ENCODE results near the gene RAB4A. TPM values are rescaled to one million over a fixed set of nuclear protein-coding genes. Genes with fewer than 3 reads are reported as not detected.

RAB4A gene
- total RNA-seq, 1 donor from 2014 or later: 47.1 TPM

GRCh38 chr1:229238231-229238630 is 32.7 kb upstream of the RAB4A start:
- no peaks in the 10 kb centered on the region for H3K36me3 ChIP-seq
- H3K27me3 ChIP-seq: no peaks in the 10 kb centered on the region
- DNase-seq (no peak), ATAC-seq (no peak)
- no peak overlapping the region for H3K4me3 ChIP-seq
- no peaks in the 10 kb centered on the region for H3K4me1 ChIP-seq
- no peak overlapping the region for H3K27ac ChIP-seq
- no peaks in the 10 kb centered on the region for H3K9me3 ChIP-seq
- TF ChIP-seq, protein P1, sequence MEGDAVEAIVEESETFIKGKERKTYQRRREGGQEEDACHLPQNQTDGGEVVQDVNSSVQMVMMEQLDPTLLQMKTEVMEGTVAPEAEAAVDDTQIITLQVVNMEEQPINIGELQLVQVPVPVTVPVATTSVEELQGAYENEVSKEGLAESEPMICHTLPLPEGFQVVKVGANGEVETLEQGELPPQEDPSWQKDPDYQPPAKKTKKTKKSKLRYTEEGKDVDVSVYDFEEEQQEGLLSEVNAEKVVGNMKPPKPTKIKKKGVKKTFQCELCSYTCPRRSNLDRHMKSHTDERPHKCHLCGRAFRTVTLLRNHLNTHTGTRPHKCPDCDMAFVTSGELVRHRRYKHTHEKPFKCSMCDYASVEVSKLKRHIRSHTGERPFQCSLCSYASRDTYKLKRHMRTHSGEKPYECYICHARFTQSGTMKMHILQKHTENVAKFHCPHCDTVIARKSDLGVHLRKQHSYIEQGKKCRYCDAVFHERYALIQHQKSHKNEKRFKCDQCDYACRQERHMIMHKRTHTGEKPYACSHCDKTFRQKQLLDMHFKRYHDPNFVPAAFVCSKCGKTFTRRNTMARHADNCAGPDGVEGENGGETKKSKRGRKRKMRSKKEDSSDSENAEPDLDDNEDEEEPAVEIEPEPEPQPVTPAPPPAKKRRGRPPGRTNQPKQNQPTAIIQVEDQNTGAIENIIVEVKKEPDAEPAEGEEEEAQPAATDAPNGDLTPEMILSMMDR (IDR thresholded peaks at IDR 0.05): no peak
- intact Hi-C loops (cut with DNase I): loop anchor here (10.0 kb wide), 1 partner anchor 573 kb away; no protein-coding TSS in a partner anchor

DNA sequence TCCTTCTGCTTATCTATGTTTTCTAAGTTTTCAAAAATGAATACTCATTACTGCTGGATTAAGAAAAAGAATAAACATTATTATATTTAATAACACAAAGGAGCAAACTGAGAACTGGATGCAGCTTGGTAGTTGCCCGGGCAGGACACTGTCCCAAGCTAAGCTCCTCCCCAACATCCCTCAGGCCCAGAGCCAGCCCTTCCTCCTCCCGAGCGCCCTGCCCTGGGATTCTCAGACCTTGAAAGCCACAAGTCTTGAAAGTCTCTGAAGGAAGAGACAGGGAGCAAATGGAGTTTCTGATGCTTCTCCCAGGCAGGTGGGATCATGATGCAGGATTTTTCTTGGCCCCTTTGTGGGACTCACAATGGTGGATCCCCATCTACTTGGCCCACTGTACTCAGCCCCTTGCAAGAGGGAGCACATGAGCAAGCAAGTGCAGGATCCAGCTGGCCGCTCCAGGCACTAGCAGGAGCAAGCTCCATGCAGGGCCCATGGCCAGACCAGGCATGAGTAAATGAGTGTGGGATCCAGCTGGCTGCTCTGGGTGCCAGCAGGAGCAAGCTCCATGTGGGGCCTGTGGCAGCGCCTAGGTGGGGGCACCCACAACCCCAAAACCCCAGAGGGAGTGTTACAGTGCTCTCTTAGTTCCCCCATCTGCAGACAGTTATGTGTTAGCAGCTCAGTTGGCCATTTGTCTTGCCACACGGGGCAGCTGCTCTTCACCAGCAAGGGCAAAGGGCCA is 32.1 kb upstream of the RAB4A start:
- no peak for DNase-seq
- intact Hi-C loops (cut with DNase I): loop anchor here (10.0 kb wide), 1 partner anchor 574 kb away; no protein-coding TSS in a partner anchor
- Histone ChIP-seq H3K27ac (no peak overlapping the region), H3K4me3 (no peak overlapping the region), H3K4me1 (no peaks in the 10 kb centered on the region), H3K9me3 (no peaks in the 10 kb centered on the region), H3K36me3 (no peaks in the 10 kb centered on the region), H3K27me3 (no peaks in the 10 kb centered on the region)
- TF ChIP-seq, protein P1 (IDR thresholded peaks at IDR 0.05): no peak
- no peak for ATAC-seq

DNA sequence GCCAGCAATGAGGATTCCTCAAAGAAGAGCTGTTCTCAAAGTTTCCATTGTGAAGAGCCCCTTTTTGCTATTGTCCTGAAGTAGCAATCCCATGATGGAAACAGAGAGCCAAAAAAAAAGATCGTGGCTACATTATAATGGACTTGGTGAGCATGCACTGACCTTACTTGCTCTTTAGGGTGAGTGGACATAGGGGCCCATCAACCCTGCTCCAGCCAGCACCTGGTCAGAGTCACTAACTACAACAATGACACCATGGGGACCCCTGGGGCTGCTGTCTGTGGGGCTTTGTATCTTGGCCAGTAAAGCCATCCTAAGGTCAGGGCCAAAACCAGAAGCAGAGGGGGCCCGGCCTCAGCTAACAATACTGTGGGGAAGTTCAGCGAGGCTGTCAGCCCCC is 30.4 kb upstream of the RAB4A start:
- Histone ChIP-seq H3K4me1 (no peaks in the 10 kb centered on the region), H3K4me3 (no peak overlapping the region), H3K9me3 (no peaks in the 10 kb centered on the region), H3K27ac (no peak overlapping the region), H3K36me3 (no peaks in the 10 kb centered on the region), H3K27me3 (no peaks in the 10 kb centered on the region)
- TF ChIP-seq, protein P1 (IDR thresholded peaks at IDR 0.05): no peak
- DNase-seq (no peak), ATAC-seq (no peak)
- intact Hi-C loops (cut with DNase I): no loop called here

DNA sequence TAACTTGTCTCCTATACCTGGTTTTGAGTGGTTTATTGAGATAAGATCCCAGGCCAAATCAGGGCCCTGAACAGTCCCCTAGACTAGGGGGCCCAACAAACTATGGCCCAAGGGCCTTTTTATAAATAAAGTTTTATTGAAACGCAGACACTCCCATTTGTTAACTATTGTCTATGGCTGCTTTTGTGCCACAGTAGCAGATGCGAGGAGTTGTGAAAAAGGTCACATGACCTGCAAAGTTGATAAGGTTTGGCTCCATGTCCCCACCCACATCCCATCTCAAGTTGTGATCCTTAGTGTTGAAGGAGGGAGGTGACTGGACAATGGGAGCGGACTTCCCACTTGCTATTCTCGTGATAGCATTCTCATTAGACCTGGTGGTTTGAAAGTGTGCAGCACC is 29.5 kb upstream of the RAB4A start:
- DNase-seq: no peak
- H3K27me3 ChIP-seq: no peaks in the 10 kb centered on the region
- H3K36me3 ChIP-seq: no peaks in the 10 kb centered on the region

DNA sequence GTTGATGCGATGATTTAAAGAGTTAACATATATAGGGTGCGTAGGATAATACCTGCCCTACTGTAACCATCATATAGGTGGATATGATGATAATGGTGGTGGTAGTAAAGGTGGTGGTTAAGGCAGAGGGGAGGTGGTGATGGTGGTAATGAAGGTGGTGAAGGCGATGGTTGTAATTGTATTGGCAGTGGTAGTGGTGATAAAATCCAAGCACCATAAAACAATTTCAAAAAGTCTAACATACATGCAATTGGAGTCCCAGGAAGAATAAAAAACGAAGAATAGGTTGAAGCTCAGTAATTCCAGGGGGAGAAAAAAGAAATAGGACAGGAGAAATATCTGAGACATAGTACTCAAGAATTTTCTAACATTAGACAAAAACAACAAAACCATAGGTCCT is 27.3 kb upstream of the RAB4A start:
- DNase-seq (no peak), ATAC-seq (no peak)
- Histone ChIP-seq H3K4me1 (no peaks in the 10 kb centered on the region), H3K4me3 (no peak overlapping the region), H3K9me3 (no peaks in the 10 kb centered on the region), H3K36me3 (no peaks in the 10 kb centered on the region), H3K27me3 (no peaks in the 10 kb centered on the region), H3K27ac (no peak overlapping the region)
- TF ChIP-seq, protein P1 (IDR thresholded peaks at IDR 0.05): no peak
- intact Hi-C loops (cut with DNase I): no loop called here

More for the DNA sequence above, 29.5 kb upstream of the RAB4A start:
- TF ChIP-seq, protein P1 (IDR thresholded peaks at IDR 0.05): no peak
- H3K4me1 ChIP-seq: no peaks in the 10 kb centered on the region
- intact Hi-C loops (cut with DNase I): no loop called here
- no peak overlapping the region for H3K27ac ChIP-seq
- no peaks in the 10 kb centered on the region for H3K9me3 ChIP-seq
- ATAC-seq: no peak
- H3K4me3 ChIP-seq: no peak overlapping the region

Measured in upper lobe of right lung (tissue), 1 donor.